NCI-H226 (cell line): ENCODE data around the gene NTF4.

Experiments used
- DNase-seq: peaks from one replicate; pipeline ENCODE4 v3.0.0-alpha.2; 2015

NTF4 gene, protein sequence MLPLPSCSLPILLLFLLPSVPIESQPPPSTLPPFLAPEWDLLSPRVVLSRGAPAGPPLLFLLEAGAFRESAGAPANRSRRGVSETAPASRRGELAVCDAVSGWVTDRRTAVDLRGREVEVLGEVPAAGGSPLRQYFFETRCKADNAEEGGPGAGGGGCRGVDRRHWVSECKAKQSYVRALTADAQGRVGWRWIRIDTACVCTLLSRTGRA

GRCh38 chr19:49064768-49065611 is at the start of gene NTF4:
NTF4 (minus strand) TSS chr19:49064818; CDS start chr19:49061997, 2,821 bp downstream.
- DNase-seq: peak; percentile 53

GRCh38 chr19:49113762-49114629 is 49.4 kb upstream of the NTF4 start, which contains the start of gene LIN7B:
LIN7B (plus strand) TSS chr19:49114370; CDS start chr19:49114405, 35 bp downstream.
- DNase-seq: peak; percentile 57

GRCh38 chr19:49111218-49111998 is 46.8 kb upstream of the NTF4 start:
- no peak for DNase-seq

- DNase-seq: no peak
Observed at GRCh38 chr19:49110567-49110966, 45.9 kb upstream of the NTF4 start.

- no peak for DNase-seq
Observed at GRCh38 chr19:49109569-49110233, 45.1 kb upstream of the NTF4 start.

- DNase-seq: no peak
Observed at GRCh38 chr19:49109051-49109450, 44.4 kb upstream of the NTF4 start.

DNA sequence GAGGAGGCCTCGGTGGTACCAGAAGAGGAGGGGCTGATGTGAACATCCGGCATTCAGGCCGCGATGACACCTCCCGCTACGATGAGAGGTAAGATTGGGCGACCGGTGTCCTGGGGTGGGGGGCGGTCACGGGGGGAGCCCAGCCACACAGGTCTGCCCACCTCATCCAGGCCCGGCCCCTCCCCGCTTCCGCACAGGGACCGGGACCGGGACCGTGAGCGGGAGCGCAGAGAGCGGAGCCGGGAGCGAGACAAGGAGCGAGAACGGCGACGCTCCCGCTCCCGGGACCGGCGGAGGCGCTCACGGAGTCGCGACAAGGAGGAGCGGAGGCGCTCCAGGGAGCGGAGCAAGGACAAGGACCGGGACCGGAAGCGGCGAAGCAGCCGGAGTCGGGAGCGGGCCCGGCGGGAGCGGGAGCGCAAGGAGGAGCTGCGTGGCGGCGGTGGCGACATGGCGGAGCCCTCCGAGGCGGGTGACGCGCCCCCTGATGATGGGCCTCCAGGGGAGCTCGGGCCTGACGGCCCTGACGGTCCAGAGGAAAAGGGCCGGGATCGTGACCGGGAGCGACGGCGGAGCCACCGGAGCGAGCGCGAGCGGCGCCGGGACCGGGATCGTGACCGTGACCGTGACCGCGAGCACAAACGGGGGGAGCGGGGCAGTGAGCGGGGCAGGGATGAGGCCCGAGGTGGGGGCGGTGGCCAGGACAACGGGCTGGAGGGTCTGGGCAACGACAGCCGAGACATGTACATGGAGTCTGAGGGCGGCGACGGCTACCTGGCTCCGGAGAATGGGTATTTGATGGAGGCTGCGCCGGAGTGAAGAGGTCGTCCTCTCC is 43.2 kb upstream of the NTF4 start:
- no peak for DNase-seq

DNA sequence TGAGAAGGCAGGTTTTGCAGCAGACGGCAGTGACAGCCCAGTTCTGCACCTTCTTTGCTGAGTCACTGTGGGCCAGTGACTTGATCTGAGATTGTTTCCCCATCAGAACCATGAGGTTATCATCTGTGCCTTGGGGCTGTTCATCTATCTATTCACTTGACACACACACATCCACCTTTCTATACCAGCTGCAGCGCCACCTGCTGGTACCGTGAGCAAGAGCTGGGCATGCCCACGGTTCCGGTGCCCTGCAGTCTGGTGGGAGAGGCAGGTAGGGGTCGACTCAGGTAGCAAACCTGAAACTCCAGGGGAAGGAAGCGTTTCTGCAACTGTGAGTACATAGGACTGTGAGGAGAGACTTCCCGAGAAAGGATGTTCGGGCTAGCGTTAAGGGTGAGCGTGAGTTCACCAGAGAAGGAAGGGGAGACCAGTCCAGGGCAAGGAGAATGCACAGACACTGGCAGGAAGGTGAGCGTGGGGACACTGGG is 42.1 kb upstream of the NTF4 start:
- peak; percentile 42 for DNase-seq

DNA sequence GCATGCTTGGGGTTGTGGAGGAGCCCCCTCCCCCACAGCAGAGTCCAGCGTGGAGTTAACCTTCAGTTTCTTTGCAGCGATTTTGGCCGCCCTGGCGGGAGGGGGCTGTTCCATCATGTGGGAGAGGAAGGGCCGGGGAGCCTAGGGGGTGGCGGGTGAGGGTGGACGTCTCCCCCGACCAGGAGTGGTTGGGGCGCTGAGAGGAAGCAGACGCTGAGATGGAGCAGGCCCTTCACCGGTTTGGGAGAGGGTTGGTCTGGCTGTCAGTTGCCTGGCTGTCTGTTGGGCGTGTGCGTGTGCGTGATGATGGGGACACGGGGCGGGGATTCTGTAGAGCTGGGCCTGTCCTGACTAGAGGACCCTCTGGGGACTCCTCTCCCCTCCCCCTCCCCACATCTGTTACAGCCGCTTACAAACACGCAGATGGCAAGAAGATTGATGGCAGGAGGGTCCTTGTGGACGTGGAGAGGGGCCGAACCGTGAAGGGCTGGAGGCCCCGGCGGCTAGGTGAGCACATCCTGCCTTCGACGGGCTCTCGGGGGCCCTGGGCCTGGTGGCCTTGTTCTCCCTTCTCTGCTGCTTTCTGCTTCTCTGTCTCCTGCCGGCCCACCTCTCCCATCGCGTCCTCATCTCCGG is 39.7 kb upstream of the NTF4 start:
- DNase-seq: no peak

- no peak for DNase-seq
Observed at GRCh38 chr19:49103331-49104085, 38.9 kb upstream of the NTF4 start.

DNA sequence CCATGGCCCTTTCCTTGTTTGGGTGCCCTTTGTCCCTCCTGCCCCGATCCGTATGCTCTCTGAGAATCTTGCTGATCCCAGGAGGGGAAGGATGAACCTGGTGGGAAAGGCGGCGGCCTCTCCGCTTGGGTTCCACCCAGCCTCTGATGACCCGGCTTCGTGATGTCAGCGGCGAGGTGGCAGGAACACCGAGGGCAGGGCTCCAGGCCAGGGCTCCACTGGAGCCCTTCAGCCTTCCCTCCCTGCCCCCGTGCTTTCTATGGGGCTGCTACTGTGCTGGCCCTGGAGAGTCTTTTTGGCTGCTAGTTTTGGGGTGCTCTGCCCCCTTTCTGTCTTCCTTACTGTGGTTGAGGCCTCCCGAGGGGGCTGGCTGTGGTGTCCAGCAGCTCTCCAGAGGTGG is 37.7 kb upstream of the NTF4 start:
- DNase-seq: no peak

- no peak for DNase-seq
Observed at GRCh38 chr19:49101160-49101559, 36.5 kb upstream of the NTF4 start.

DNA sequence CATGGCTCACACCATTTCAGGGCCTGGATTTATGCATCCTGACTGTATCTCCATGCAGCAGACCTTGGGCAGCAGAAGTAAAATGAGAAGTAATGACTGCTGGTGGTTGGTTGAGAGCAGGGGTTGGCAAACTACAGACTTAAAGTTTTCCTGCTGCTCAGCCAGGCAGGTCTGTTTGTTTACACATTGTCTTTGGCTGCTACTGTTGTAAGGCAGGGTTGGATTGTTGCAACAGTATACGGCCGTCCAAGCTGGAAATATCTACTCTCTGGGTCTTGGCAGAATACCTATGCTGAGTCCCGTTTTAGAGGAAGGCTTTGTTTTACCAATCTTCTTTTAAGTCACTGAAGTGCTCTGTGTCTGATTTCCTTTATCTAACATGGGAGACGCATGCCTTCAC is 34.2 kb upstream of the NTF4 start:
- DNase-seq: no peak

- peak; percentile 64 for DNase-seq
Observed at GRCh38 chr19:49097453-49098288, 33.1 kb upstream of the NTF4 start.

GRCh38 chr19:49094505-49095482 is 30.2 kb upstream of the NTF4 start:
- DNase-seq: no peak

DNA sequence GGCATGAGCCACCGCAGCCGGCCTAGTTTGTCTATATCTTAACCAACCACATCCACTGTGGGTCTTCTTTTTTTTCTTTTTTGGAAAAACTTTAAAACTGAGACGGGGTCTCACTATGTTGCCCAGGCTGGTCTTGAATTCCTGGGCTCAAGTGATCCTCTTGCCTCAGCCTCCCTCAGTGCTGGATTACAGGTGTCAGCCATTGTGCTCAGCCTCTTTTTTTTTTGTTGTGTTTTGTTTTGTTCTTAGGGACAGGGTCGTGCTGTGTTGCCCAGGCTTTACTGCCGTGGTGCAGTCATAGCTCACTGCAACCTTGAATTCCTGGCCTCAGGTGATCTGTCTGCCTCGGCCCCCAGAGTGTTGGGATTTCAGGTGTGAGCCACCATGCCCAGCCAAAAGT is 28.1 kb upstream of the NTF4 start:
- DNase-seq: no peak

GRCh38 chr19:49091391-49092038 is 26.9 kb upstream of the NTF4 start:
- no peak for DNase-seq
